Neural progenitor cell (in vitro differentiated cells): ENCODE results near the gene DIS3L2. TPM values are rescaled to one million over a fixed set of nuclear protein-coding genes. Genes with fewer than 3 reads are reported as not detected.

Experiments
- DNase-seq: peaks from one replicate; pipeline ENCODE4 v3.0.0-alpha.2; 2016; ENCODE audit warnings: low spot score
- H2AFZ ChIP-seq: fragments of 200-600 bp; sonication (generic); replicated peaks from 2 replicates; pipeline ENCODE4 v1.6.1; 2016; ENCODE audit warnings: antibody characterized with exemption
- H3F3A ChIP-seq: fragments of 200-600 bp; sonication (generic); 2 replicates; pipeline ENCODE4 v1.6.1; 2016; ENCODE audit warnings: antibody characterized with exemption, low read depth
- H3K27ac ChIP-seq: fragments of 200-600 bp; sonication (generic); 2 replicates; pipeline ENCODE4 v1.5.1; 2016; ENCODE audit warnings: mild to moderate bottlenecking
- H3K27me3 ChIP-seq: fragments of 200-600 bp; sonication (generic); 2 replicates; pipeline ENCODE4 v1.6.1; 2016; ENCODE audit warnings: mild to moderate bottlenecking, moderate library complexity
- H3K36me3 ChIP-seq: fragments of 200-600 bp; sonication (generic); 2 replicates; pipeline ENCODE4 v1.5.1; 2016
- H3K4me1 ChIP-seq: fragments of 200-600 bp; sonication (generic); 2 replicates; pipeline ENCODE4 v1.6.1; 2016; ENCODE audit warnings: mixed run types
- H3K4me2 ChIP-seq: fragments of 200-600 bp; sonication (generic); 2 replicates; pipeline ENCODE4 v1.6.1; 2016
- H3K4me3 ChIP-seq: fragments of 200-600 bp; sonication (generic); 2 replicates; pipeline ENCODE4 v1.5.1; 2016
- H3K79me2 ChIP-seq: fragments of 200-600 bp; sonication (generic); 2 replicates; pipeline ENCODE4 v1.6.1; 2016; ENCODE audit warnings: low read depth
- H3K9ac ChIP-seq: fragments of 200-600 bp; sonication (generic); 2 replicates; pipeline ENCODE4 v1.6.1; 2016
- H3K9me3 ChIP-seq: fragments of 200-600 bp; sonication (generic); 2 replicates; pipeline ENCODE4 v1.5.1; 2016; ENCODE audit warnings: low read depth
- H4K20me1 ChIP-seq: fragments of 200-600 bp; sonication (generic); 2 replicates; pipeline ENCODE4 v1.6.1; 2016; ENCODE audit warnings: low read depth
- H3K27ac Mint-ChIP-seq: 3 replicates; pipeline ENCODE4 v1.8.0; 2021; ENCODE audit warnings: mixed read lengths
- H3K27me3 Mint-ChIP-seq: 2 replicates; pipeline ENCODE4 v1.8.0; 2022; ENCODE audit warnings: low read depth, mild to moderate bottlenecking, inconsistent platforms, moderate library complexity, mixed read lengths; ENCODE audit not compliant: insufficient read depth
- H3K36me3 Mint-ChIP-seq: 3 replicates; pipeline ENCODE4 v1.8.0; 2021; ENCODE audit warnings: mixed read lengths
- H3K4me1 Mint-ChIP-seq: 3 replicates; pipeline ENCODE4 v1.8.0; 2021; ENCODE audit warnings: mixed read lengths
- H3K4me3 Mint-ChIP-seq: 3 replicates; pipeline ENCODE4 v1.8.0; 2021; ENCODE audit warnings: mild to moderate bottlenecking, moderate library complexity, mixed read lengths
- H3K9me3 Mint-ChIP-seq: 3 replicates; pipeline ENCODE4 v1.8.0; 2020; ENCODE audit warnings: mixed read lengths
- CTCF ChIP-seq: fragments of 200-600 bp; sonication (generic); IDR thresholded peaks from 2 replicates; pipeline ENCODE4 v1.5.1; 2017; ENCODE audit warnings: antibody characterized with exemption, mild to moderate bottlenecking
- EZH2 ChIP-seq: fragments of 200-600 bp; sonication (generic); IDR thresholded peaks from 2 replicates; pipeline ENCODE4 v1.6.1; 2017; ENCODE audit warnings: antibody characterized with exemption, mild to moderate bottlenecking, moderate library complexity
- EZH2phosphoT487 ChIP-seq: fragments of 200-600 bp; sonication (generic); IDR thresholded peaks from 2 replicates; pipeline ENCODE4 v1.6.1; 2017; ENCODE audit warnings: antibody characterized with exemption
- total RNA-seq: library from RNA; depleted of rRNA; stranded (reverse); fragments of >200 nt; gene quantifications from 2 replicates; pipeline ENCODE4 v1.2.3, GENCODE V29; 2015; ENCODE audit warnings: low replicate concordance

DIS3L2 gene
- total RNA-seq, 1 donor from 2014 or later, result 23.2 TPM

DNA sequence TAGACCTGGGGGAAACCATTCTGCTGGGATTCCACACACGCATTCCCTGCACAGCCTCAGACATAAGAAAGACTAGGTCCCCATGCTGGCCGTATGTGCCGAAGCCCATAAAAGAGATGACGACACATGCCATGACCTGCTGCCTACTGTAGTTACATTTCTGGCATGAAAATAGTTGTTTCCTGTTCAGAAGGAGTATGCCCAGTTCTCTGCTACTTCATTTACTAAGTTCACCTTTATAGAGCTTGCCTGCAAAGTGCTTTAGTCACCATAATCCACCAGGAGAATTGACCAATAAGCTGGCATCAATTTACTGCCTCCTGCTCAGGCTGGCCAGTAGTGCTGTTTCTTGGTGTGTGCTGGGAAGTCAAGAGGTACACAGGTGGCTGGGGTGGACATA is 266.8 kb downstream of the DIS3L2 start:
- Mint-ChIP-seq H3K4me3 (no peak overlapping the region), H3K36me3 (no peaks in the 10 kb centered on the region), H3K9me3 (no peaks in the 10 kb centered on the region), H3K27ac (no peak overlapping the region), H3K27me3 (peaks cover 2% of the 10 kb centered on the region), H3K4me1 (peaks cover 9% of the 10 kb centered on the region)
- Histone ChIP-seq H3K27me3 (no peaks in the 10 kb centered on the region), H3K9me3 (no peaks in the 10 kb centered on the region), H3K4me2 (no peak overlapping the region), H4K20me1 (peaks cover 14% of the 10 kb centered on the region), H3K79me2 (no peaks in the 10 kb centered on the region), H3K4me3 (no peak overlapping the region), H3F3A (no peaks in the 10 kb centered on the region), H3K27ac (no peak overlapping the region), H3K9ac (no peak overlapping the region), H2AFZ (no peak overlapping the region), H3K36me3 (no peaks in the 10 kb centered on the region), H3K4me1 (peaks cover 5% of the 10 kb centered on the region)
- no peak for DNase-seq
- no peak for TF ChIP-seq CTCF
- no peak for TF ChIP-seq EZH2phosphoT487
- TF ChIP-seq EZH2, result no peak

DNA sequence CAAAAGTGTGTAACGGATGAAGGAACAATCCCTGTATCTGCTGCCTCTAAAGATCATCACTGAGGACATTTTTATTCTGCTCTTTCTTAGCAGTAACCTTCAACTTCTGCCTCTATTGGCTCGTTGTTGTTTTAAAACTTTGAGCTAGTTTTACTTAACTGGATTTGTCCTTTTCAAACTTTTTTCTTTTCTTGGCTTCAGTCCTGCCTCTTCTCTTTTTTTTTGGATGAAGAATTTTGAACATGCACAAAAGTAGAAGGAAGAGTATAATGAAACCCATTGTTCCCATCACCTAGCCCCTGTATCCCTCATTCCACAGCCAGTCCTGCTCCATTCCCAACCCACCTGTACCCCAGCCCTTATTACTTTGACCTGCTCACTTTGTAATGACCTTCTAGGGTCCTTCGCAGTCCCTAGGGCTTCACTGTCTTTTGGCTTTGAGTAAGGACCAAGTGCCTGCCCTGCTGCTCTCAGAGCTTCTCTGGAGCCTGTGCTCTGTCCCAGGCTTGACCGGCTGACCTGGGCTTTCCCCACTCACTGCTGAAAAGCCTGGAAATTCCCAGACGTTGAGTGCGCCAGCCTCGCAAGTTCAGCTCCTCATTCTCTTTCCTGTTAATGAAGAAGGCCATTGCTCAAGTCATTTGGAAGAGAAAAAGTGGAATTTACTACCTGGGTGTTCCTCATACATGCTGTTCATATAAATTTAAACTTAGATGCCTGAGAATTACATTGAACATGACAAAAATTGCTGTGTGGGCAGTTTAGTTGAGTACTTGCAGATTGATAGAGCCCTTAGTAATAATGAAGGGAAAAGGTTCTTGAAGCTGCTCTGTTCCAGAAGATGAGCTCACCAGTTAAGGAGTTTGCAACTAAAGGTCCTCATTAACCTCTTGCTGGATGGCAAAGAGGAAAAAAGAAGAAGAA is 267.7 kb downstream of the DIS3L2 start:
- no peaks in the 10 kb centered on the region for H3K79me2 ChIP-seq
- H3K36me3 ChIP-seq, result no peaks in the 10 kb centered on the region
- DNase-seq, result no peak
- H3K27ac ChIP-seq, result no peak overlapping the region
- no peak for TF ChIP-seq CTCF
- TF ChIP-seq EZH2phosphoT487, result no peak
- TF ChIP-seq EZH2, result no peak
- H3F3A ChIP-seq, result no peaks in the 10 kb centered on the region
- no peak overlapping the region for H3K27ac Mint-ChIP-seq
- H4K20me1 ChIP-seq, result peaks cover 14% of the 10 kb centered on the region
- H3K4me3 Mint-ChIP-seq, result no peak overlapping the region
- H3K4me1 Mint-ChIP-seq, result peaks cover 9% of the 10 kb centered on the region
- H3K4me1 ChIP-seq, result peaks cover 5% of the 10 kb centered on the region
- H3K36me3 Mint-ChIP-seq, result no peaks in the 10 kb centered on the region
- no peak overlapping the region for H3K9ac ChIP-seq
- no peak overlapping the region for H2AFZ ChIP-seq
- H3K4me2 ChIP-seq, result no peak overlapping the region
- no peaks in the 10 kb centered on the region for H3K27me3 ChIP-seq
- H3K9me3 ChIP-seq, result no peaks in the 10 kb centered on the region
- H3K4me3 ChIP-seq, result no peak overlapping the region
- H3K27me3 Mint-ChIP-seq, result peaks cover 2% of the 10 kb centered on the region
- no peaks in the 10 kb centered on the region for H3K9me3 Mint-ChIP-seq

- Histone ChIP-seq H3K9me3 (no peaks in the 10 kb centered on the region), H3K36me3 (no peaks in the 10 kb centered on the region), H3K4me1 (peaks cover 5% of the 10 kb centered on the region), H3K4me2 (no peak overlapping the region), H3K79me2 (no peaks in the 10 kb centered on the region), H3K9ac (no peak overlapping the region), H2AFZ (no peak overlapping the region), H3F3A (no peaks in the 10 kb centered on the region), H3K27me3 (no peaks in the 10 kb centered on the region), H4K20me1 (peaks cover 14% of the 10 kb centered on the region), H3K27ac (no peak overlapping the region), H3K4me3 (no peak overlapping the region)
- TF ChIP-seq EZH2phosphoT487 (no peak), EZH2 (no peak), CTCF (no peak)
- Mint-ChIP-seq H3K27ac (no peak overlapping the region), H3K36me3 (no peaks in the 10 kb centered on the region), H3K4me3 (no peak overlapping the region), H3K27me3 (peaks cover 2% of the 10 kb centered on the region), H3K9me3 (no peaks in the 10 kb centered on the region), H3K4me1 (peaks cover 12% of the 10 kb centered on the region)
- DNase-seq, result no peak
Measured at GRCh38 chr2:232229911-232230310, 268.4 kb downstream of the DIS3L2 start.
